MCF 10A (cell line): Measurements from ENCODE around the gene PDCD1. TPM values are rescaled to one million over a fixed set of nuclear protein-coding genes. Genes with fewer than 3 reads are reported as not detected.

Experiments used
- BruUV-seq: library from RNA; stranded (reverse); fragments of 400-500 nt; replicated peaks from 2 replicates; lab custom pipeline; 2021; lab: Mats Ljungman, UMichigan
- CTCF ChIA-PET: fragments of 300-600 bp; sonication (Branson Sonifier 250); formaldehyde crosslinking; extraction: SDS; loops from one replicate; lab custom pipeline; 2021; ENCODE audit warnings: antibody characterized with exemption, inconsistent platforms; lab: Yijun Ruan, JAX
- POLR2A ChIA-PET: fragments of 300-600, 350-650 bp; sonication (Branson Sonifier 250); formaldehyde crosslinking; extraction: SDS; loops from one replicate; lab custom pipeline; 2020; ENCODE audit warnings: antibody characterized with exemption, inconsistent platforms; lab: Yijun Ruan, JAX
- DNase-seq: peaks from one replicate; pipeline ENCODE4 v3.0.0-alpha.2; 2018; ENCODE audit not compliant: unreplicated experiment
- H3K27ac Mint-ChIP-seq: one replicate; pipeline ENCODE4 v1.8.0; 2022; ENCODE audit warnings: mild to moderate bottlenecking, low read depth, mixed read lengths; ENCODE audit not compliant: unreplicated experiment
- H3K27me3 Mint-ChIP-seq: one replicate; pipeline ENCODE4 v1.8.0; 2022; ENCODE audit warnings: mixed read lengths; ENCODE audit not compliant: insufficient read depth, unreplicated experiment
- H3K36me3 Mint-ChIP-seq: one replicate; pipeline ENCODE4 v1.8.0; 2022; ENCODE audit warnings: mild to moderate bottlenecking, moderate library complexity, mixed read lengths; ENCODE audit not compliant: insufficient read depth, unreplicated experiment
- H3K4me1 Mint-ChIP-seq: one replicate; pipeline ENCODE4 v1.8.0; 2022; ENCODE audit warnings: mixed read lengths; ENCODE audit not compliant: insufficient read depth, unreplicated experiment
- H3K4me3 Mint-ChIP-seq: one replicate; pipeline ENCODE4 v1.8.0; 2022; ENCODE audit warnings: mild to moderate bottlenecking, moderate library complexity, mixed read lengths; ENCODE audit not compliant: unreplicated experiment
- H3K9me3 Mint-ChIP-seq: one replicate; pipeline ENCODE4 v1.8.0; 2022; ENCODE audit warnings: mixed read lengths; ENCODE audit not compliant: unreplicated experiment
- intact Hi-C: fragments of 100-400 bp; cut with micrococcal nuclease; formaldehyde crosslinking; loops from 2 replicates; pipeline ENCODE4 v1.14.1; 2022
- total RNA-seq: library from RNA; stranded (reverse); gene quantifications from 2 replicates; pipeline ENCODE4 v1.2.3, GENCODE V29; 2022
- TF ChIP-seq, protein P1 (sequence below): fragments of 200-600 bp; IDR thresholded peaks from one replicate; pipeline ENCODE4 v1.8.0; 2022; ENCODE audit warnings: antibody characterized with exemption, mild to moderate bottlenecking; ENCODE audit not compliant: unreplicated experiment

Gene PDCD1
- total RNA-seq, 1 experiment from 2014 or later = not detected

DNA sequence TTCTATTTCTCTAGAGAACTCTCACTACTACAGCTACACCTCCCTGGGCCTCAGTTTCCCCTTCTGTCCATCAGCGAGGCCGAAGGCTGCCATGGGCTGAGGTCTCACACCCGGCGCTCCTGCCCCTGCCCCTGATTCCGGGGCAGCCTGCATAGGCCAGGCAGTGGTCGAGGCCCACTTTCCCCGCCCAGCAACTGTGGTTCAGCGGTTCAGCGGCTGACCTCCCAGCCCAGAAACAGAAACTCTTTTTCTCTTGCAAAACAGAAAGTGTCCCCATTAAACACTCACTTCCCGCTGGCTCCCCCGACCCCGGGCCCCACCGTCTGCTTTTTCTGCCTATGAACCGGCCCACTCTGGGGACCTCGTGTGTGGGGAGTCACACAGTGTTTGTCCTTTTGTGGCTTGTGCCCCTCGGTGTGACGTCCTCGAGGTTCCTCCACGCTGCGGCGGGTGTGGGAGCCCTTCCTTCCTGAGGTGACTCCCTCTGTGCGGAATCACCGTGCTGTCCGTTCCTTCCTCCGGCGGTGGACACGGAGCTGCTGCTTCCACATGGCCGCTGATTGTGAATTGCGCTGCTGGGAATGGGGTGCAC is 16.0 kb downstream of the PDCD1 start:
- intact Hi-C loops = no loop called here
- Mint-ChIP-seq H3K9me3 (no peaks in the 10 kb centered on the region), H3K4me1 (no peaks in the 10 kb centered on the region), H3K27ac (no peak overlapping the region), H3K36me3 (no peaks in the 10 kb centered on the region), H3K27me3 (peaks cover 49% of the 10 kb centered on the region), H3K4me3 (no peak overlapping the region)
- ChIA-PET CTCF (interaction anchor here (0.6 kb wide), 1 partner anchor 9 kb away, joined by 3 read pairs; no protein-coding TSS in a partner anchor), POLR2A (no interaction called here)
- TF ChIP-seq, protein P1, sequence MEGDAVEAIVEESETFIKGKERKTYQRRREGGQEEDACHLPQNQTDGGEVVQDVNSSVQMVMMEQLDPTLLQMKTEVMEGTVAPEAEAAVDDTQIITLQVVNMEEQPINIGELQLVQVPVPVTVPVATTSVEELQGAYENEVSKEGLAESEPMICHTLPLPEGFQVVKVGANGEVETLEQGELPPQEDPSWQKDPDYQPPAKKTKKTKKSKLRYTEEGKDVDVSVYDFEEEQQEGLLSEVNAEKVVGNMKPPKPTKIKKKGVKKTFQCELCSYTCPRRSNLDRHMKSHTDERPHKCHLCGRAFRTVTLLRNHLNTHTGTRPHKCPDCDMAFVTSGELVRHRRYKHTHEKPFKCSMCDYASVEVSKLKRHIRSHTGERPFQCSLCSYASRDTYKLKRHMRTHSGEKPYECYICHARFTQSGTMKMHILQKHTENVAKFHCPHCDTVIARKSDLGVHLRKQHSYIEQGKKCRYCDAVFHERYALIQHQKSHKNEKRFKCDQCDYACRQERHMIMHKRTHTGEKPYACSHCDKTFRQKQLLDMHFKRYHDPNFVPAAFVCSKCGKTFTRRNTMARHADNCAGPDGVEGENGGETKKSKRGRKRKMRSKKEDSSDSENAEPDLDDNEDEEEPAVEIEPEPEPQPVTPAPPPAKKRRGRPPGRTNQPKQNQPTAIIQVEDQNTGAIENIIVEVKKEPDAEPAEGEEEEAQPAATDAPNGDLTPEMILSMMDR = no peak
- DNase-seq = no peak
- no TSS peak for BruUV-seq

DNA sequence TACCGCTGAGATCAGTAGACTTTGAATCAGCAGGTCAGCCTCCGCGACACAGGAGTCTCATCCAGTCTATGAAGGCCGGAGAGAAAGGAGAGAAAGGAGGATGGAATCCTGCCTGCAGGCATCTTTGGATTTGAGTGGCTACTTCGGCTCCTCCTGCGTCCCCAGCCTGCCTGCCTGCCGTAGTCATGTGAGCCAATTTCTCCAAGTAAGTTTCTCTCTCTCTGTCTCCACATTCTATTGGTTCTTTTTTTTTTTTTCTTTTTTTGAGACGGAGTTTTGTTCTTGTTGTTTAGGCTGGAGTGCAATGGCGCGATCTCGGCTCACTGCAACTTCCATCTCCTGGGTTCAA is 16.7 kb downstream of the PDCD1 start:
- no peak overlapping the region for H3K4me3 Mint-ChIP-seq
- intact Hi-C loops = no loop called here
- H3K9me3 Mint-ChIP-seq = no peaks in the 10 kb centered on the region
- no peak overlapping the region for H3K27ac Mint-ChIP-seq
- TF ChIP-seq, protein P1 = no peak
- peaks cover 55% of the 10 kb centered on the region for H3K27me3 Mint-ChIP-seq
- no peak for DNase-seq
- H3K36me3 Mint-ChIP-seq = no peaks in the 10 kb centered on the region
- ChIA-PET POLR2A (no interaction called here), CTCF (no interaction called here)
- BruUV-seq = no TSS peak
- H3K4me1 Mint-ChIP-seq = no peaks in the 10 kb centered on the region

DNA sequence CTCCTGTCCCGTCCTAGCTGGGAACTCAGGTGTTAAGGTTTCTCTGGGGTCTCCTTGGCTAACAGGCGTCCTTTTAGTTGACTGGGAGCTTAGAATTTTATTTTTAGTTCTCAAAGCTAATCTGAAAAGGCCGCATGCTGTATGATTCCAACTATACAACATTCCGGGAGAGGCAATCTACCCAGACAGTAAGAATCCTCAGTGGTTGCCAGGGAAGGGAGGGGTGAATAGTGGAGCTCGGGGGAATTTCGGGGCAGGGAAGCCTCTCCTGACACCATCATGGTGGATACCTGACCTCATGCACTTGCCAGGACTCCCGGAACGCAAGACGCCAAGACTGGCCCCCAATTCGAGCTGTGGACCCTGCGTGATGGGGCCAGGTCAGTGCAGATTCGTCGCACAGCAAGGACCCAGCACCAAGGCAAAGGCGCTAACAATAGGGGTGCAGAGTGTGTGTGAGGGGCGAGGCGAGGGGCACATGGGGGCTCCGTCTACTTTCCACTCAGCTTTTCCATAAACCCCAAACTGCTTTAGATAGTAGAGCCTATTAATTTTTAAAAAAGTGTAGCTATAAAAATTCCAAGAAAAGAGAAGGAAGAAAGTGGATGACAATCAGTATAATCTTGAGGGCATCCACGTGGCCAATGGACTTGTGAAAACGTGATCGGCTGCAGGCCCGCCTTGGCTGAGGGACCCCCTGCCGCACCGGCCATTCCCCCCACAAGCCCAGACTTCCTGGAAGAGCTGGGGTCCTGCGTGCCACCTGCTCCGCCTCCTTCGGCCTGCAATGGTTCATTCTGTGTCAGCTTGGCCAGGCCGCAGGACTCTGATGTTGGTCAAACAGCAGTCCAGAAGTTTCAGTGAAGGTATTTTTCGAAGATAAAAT is 17.3 kb downstream of the PDCD1 start:
- no peak overlapping the region for H3K27ac Mint-ChIP-seq
- no peaks in the 10 kb centered on the region for H3K36me3 Mint-ChIP-seq
- TF ChIP-seq, protein P1 = no peak
- POLR2A ChIA-PET = no interaction called here
- BruUV-seq = no TSS peak
- intact Hi-C loops = no loop called here
- H3K9me3 Mint-ChIP-seq = no peaks in the 10 kb centered on the region
- no peak for DNase-seq
- peaks cover 55% of the 10 kb centered on the region for H3K27me3 Mint-ChIP-seq
- no peak overlapping the region for H3K4me3 Mint-ChIP-seq
- no peaks in the 10 kb centered on the region for H3K4me1 Mint-ChIP-seq
- CTCF ChIA-PET = interaction anchor here (1.3 kb wide), 1 partner anchor 37 kb away, joined by 3 read pairs; no protein-coding TSS in a partner anchor

DNA sequence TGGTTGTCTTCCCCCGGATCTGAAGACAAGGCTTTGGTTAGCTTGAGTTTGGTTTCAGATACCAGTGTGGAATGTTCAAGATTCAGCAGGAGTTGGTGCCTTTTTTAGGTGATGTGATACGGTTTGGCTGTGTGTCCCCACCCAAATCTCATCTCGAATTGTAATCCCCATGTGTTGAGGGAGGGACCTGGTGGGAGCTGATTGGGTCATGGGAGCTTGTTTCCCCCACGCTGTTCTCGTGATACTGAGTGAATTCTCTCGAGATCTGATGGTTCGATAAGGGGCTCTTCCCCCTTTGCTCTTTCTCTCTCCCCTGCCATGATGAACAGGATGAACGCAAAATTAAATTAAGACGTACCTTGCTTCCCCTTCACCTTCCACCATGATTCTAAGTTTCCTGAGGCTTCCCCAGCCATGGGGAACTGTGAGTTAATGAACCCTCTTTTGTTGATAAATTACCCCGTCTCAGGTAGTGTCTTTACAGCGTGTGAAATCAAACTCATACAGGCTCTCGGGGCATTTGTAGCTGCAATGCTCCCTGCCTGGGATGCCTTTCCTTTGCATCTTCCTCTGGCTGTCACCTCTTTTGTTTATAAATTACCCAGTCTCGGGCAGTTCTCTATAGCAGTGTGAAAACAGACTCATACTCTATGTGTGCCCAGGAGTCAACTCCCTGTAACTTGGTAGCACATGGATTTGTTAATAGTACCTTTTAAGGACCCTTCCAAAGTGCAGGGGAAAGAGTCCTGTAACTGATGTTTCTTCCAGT is 21.3 kb downstream of the PDCD1 start:
- Mint-ChIP-seq H3K27ac (no peak overlapping the region), H3K27me3 (peaks cover 46% of the 10 kb centered on the region), H3K36me3 (no peaks in the 10 kb centered on the region), H3K4me1 (no peaks in the 10 kb centered on the region), H3K4me3 (no peak overlapping the region), H3K9me3 (no peaks in the 10 kb centered on the region)
- intact Hi-C loops = no loop called here
- no TSS peak for BruUV-seq
- no peak for DNase-seq
- ChIA-PET CTCF (no interaction called here), POLR2A (no interaction called here)
- TF ChIP-seq, protein P1 = no peak
